ENCODE results near the gene TNS1. TPM values are rescaled to one million over a fixed set of nuclear protein-coding genes. Genes with fewer than 3 reads are reported as not detected.
A peak's percentile ranks its signal among the peaks of the same experiment; 100 is the strongest.

The TNS1 gene
- total RNA-seq, 1 experiment from 2014 or later: 4.5 TPM

DNA sequence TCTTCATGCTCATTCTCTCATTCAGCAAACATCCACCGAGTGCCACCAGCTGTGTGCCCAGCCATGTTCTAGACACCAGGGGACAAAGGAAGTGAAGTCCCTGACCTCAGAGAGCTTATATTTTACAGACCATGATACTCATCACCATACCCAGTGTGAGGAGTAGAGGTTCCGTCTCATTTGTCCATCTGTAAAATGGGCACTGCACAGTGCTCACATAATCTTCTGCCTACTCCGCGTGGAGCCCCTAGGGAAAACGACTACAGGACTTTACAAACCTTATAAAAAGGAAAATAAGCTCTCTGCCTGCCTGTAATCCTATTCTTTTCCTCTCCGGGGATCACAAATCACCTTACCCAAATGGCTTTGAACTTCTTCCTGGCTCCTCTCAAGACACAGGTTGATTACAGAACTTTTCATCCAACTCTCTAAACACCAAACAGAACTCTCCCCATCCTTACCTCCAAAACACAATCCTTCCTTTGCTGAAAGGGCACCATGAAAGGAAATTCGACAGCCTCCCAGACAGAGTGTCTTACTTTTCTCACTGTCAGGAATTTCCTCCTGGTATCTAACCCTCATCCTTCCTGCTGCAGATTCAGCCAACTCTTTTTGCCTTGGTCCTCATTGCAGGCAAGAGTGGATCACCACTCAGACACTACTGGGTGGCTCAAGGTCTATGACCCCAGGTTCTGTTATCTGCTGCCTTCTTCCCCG is 99.5 kb downstream of the TNS1 start:
- no peak overlapping the region for H3K27ac Mint-ChIP-seq
- H3K4me3 Mint-ChIP-seq: no peak overlapping the region
- ChIA-PET CTCF (interaction anchor here (0.7 to 2.6 kb wide), 3 partner anchors 15 to 118 kb away, joined by 3 to 8 read pairs (median 3); no protein-coding TSS in a partner anchor), POLR2A (no interaction called here)
- DNase-seq (ENCODE audit: low spot score) (no peak), ATAC-seq (no peak)
- H3K36me3 Mint-ChIP-seq: no peaks in the 10 kb centered on the region
- H3K9me3 Mint-ChIP-seq: no peaks in the 10 kb centered on the region
- peaks cover 2% of the 10 kb centered on the region; the same call in 1 of the 2 replicates for H3K27me3 Mint-ChIP-seq (ENCODE audit: low read depth)
- H3K4me1 Mint-ChIP-seq: peaks cover 20% of the 10 kb centered on the region; the same call in 1 of the 2 replicates
- TF ChIP-seq, protein P1, sequence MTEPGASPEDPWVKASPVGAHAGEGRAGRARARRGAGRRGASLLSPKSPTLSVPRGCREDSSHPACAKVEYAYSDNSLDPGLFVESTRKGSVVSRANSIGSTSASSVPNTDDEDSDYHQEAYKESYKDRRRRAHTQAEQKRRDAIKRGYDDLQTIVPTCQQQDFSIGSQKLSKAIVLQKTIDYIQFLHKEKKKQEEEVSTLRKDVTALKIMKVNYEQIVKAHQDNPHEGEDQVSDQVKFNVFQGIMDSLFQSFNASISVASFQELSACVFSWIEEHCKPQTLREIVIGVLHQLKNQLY (CRISPR knock-in tag; IDR thresholded peaks at IDR 0.05): no peak
- TF ChIP-seq, protein P2, sequence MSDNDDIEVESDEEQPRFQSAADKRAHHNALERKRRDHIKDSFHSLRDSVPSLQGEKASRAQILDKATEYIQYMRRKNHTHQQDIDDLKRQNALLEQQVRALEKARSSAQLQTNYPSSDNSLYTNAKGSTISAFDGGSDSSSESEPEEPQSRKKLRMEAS (CRISPR knock-in tag; IDR thresholded peaks at IDR 0.05): no peak
- TF ChIP-seq GTF2I (CRISPR knock-in tag; conservative IDR thresholded peaks at IDR 0.05): no peak
- TF ChIP-seq TEAD4 (CRISPR knock-in tag; IDR thresholded peaks at IDR 0.05): no peak
- TF ChIP-seq, protein P3, sequence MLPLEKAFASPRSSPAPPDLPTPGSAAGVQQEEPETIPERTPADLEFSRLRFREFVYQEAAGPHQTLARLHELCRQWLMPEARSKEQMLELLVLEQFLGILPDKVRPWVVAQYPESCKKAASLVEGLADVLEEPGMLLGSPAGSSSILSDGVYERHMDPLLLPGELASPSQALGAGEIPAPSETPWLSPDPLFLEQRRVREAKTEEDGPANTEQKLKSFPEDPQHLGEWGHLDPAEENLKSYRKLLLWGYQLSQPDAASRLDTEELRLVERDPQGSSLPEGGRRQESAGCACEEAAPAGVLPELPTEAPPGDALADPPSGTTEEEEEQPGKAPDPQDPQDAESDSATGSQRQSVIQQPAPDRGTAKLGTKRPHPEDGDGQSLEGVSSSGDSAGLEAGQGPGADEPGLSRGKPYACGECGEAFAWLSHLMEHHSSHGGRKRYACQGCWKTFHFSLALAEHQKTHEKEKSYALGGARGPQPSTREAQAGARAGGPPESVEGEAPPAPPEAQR (CRISPR knock-in tag; IDR thresholded peaks at IDR 0.05): no peak
- TF ChIP-seq, protein P4, sequence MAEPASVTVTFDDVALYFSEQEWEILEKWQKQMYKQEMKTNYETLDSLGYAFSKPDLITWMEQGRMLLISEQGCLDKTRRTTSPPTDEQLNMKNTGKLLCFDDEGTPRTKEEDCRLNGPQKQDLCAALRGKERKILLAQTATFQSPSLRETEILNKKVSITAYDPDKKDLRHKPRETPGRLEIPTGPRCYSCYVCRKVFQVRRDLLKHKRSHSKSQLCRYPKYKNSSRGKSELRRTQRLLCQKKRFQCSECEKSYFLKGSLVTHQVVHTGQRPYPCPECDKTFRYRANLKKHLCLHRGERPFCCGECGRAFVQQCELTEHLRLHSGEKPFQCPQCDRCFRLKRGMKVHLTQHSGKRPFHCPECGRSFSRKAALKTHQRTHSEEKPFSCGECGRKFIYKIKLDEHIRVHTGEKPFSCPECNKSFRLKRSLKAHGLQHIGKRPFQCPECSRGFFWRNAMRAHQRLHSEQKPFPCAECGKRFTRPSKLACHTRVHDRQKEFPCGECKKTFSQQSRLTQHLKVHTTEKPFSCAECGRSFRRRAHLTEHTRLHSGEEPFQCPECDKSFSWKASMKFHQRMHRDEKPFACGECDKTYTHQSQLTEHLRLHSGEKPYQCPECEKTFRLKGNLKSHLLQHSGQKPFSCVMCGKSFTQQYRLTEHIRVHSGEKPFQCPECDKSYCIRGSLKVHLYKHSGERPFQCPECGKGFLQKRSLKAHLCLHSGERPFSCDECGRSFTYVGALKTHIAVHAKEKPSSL (CRISPR knock-in tag; conservative IDR thresholded peaks at IDR 0.05): no peak
- no peak for TF ChIP-seq SMAD4 (CRISPR knock-in tag; IDR thresholded peaks at IDR 0.05)
- TF ChIP-seq, protein P5, sequence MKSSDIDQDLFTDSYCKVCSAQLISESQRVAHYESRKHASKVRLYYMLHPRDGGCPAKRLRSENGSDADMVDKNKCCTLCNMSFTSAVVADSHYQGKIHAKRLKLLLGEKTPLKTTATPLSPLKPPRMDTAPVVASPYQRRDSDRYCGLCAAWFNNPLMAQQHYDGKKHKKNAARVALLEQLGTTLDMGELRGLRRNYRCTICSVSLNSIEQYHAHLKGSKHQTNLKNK (CRISPR knock-in tag; IDR thresholded peaks at IDR 0.05): no peak

DNA sequence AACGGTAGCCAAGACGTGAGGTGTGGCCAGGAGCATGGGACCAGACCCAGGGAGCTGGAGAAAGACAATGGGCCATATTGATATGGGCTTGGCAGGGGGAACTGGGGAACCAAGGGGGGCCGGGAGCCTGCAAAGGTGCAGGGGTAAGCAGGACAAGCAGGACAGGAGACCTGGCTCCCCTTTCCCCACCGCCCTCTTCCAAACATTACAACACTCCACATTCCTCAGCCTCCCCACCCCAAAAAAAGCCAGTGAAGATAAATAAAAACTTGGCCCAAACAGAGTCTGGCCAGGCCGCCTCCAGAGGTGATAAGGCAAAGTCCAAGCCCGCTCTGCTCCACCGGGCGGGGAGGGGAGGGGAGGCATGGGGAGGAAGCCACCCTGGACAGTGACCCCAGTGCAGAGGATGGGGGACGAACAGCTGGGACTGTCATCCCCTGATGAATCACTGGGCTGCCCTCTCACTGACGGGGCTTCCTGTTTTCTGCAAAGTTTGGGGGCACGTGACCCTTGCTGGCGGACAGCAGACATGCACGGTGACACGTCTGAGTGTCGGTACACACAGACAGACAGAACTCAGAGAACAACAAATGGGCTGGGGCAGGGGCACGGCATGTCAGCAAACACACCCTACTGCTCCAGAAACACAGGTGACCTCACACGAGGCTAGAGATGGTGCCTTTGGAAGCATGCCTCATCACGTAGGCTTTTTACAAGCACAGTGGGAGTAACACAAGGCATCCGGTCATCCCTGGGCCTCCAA is 100.2 kb downstream of the TNS1 start:
- H3K36me3 Mint-ChIP-seq: no peaks in the 10 kb centered on the region
- H3K4me3 Mint-ChIP-seq: no peak overlapping the region
- ChIA-PET POLR2A (no interaction called here), CTCF (interaction anchor here (1.0 to 2.6 kb wide), 2 partner anchors 16 to 117 kb away, joined by 6 to 8 read pairs; no protein-coding TSS in a partner anchor)
- peaks cover 20% of the 10 kb centered on the region; the same call in 1 of the 2 replicates for H3K4me1 Mint-ChIP-seq
- DNase-seq (ENCODE audit: low spot score): no peak
- H3K27me3 Mint-ChIP-seq (ENCODE audit: low read depth): no peaks in the 10 kb centered on the region
- H3K27ac Mint-ChIP-seq: no peak overlapping the region
- TF ChIP-seq, protein P6, sequence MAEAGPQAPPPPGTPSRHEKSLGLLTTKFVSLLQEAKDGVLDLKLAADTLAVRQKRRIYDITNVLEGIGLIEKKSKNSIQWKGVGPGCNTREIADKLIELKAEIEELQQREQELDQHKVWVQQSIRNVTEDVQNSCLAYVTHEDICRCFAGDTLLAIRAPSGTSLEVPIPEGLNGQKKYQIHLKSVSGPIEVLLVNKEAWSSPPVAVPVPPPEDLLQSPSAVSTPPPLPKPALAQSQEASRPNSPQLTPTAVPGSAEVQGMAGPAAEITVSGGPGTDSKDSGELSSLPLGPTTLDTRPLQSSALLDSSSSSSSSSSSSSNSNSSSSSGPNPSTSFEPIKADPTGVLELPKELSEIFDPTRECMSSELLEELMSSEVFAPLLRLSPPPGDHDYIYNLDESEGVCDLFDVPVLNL (CRISPR knock-in tag; IDR thresholded peaks at IDR 0.05; ENCODE audit: borderline replicate concordance, low read depth): no peak
- TF ChIP-seq ELF4 (CRISPR knock-in tag; IDR thresholded peaks at IDR 0.05; ENCODE audit: low read depth): no peak
- TF ChIP-seq, protein P7, sequence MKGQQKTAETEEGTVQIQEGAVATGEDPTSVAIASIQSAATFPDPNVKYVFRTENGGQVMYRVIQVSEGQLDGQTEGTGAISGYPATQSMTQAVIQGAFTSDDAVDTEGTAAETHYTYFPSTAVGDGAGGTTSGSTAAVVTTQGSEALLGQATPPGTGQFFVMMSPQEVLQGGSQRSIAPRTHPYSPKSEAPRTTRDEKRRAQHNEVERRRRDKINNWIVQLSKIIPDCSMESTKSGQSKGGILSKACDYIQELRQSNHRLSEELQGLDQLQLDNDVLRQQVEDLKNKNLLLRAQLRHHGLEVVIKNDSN (CRISPR knock-in tag; IDR thresholded peaks at IDR 0.05): no peak
- TF ChIP-seq CBFB (CRISPR knock-in tag; IDR thresholded peaks at IDR 0.05; ENCODE audit: low read depth): no peak
- no peak for TF ChIP-seq GRHL2 (CRISPR knock-in tag; IDR thresholded peaks at IDR 0.05; ENCODE audit: insufficient replicate concordance, severe bottlenecking)
- no peak for TF ChIP-seq KAT7 (CRISPR knock-in tag; IDR thresholded peaks at IDR 0.05; ENCODE audit: borderline replicate concordance)
- TF ChIP-seq, protein P8, sequence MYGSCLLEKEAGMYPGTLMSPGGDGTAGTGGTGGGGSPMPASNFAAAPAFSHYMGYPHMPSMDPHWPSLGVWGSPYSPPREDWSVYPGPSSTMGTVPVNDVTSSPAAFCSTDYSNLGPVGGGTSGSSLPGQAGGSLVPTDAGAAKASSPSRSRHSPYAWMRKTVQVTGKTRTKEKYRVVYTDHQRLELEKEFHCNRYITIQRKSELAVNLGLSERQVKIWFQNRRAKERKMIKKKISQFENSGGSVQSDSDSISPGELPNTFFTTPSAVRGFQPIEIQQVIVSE (CRISPR knock-in tag; IDR thresholded peaks at IDR 0.05; ENCODE audit: borderline replicate concordance): no peak
- TF ChIP-seq GABPB1 (CRISPR knock-in tag; IDR thresholded peaks at IDR 0.05): peak; percentile 85
- no peak for TF ChIP-seq PRRX2 (CRISPR knock-in tag; IDR thresholded peaks at IDR 0.05)
- no peaks in the 10 kb centered on the region for H3K9me3 Mint-ChIP-seq
- ATAC-seq: no peak

Data from WTC11 (cell line).